GM12873 (cell line): Measurements from ENCODE around the gene GRXCR2.

Source experiments
- CTCF ChIP-seq: IDR thresholded peaks from 2 replicates; pipeline ENCODE4 v1.5.1; 2012; ENCODE audit warnings: low read depth, mild to moderate bottlenecking, moderate library complexity, low read length, control low read depth; ENCODE audit not compliant: insufficient read depth; ENCODE audit errors: missing control alignments

GRXCR2 gene

GRCh38 chr5:145834917-145835847, 37.6 kb downstream of the GRXCR2 start, which contains the start of gene PRELID2:
Gene PRELID2 (minus strand): TSS chr5:145835342. CDS start chr5:145835251, 91 bp downstream.
- no peak for TF ChIP-seq CTCF

- no peak for TF ChIP-seq CTCF
Measured at GRCh38 chr5:145834554-145834916, 38.3 kb downstream of the GRXCR2 start.

- no peak for TF ChIP-seq CTCF
Measured at GRCh38 chr5:145833631-145834200, 39.1 kb downstream of the GRXCR2 start.

GRCh38 chr5:145830594-145830993, 42.2 kb downstream of the GRXCR2 start:
- TF ChIP-seq CTCF = no peak

- TF ChIP-seq CTCF = no peak
Measured at GRCh38 chr5:145829708-145830361, 43.0 kb downstream of the GRXCR2 start.

GRCh38 chr5:145826895-145827674, 45.7 kb downstream of the GRXCR2 start:
- no peak for TF ChIP-seq CTCF

GRCh38 chr5:145825751-145826180, 47.0 kb downstream of the GRXCR2 start:
- TF ChIP-seq CTCF = peak; percentile 67
